Calu3 (cell line): ENCODE results near the gene HK1. TPM values are rescaled to one million over a fixed set of nuclear protein-coding genes. Genes with fewer than 3 reads are reported as not detected.
"Not testable (repeated sequence)": the region's sequence is repeated elsewhere in the genome, so short reads cannot be mapped to it uniquely, and the experiment has no call there.

Source experiments
- BruUV-seq: library from RNA; stranded (reverse); fragments of 400-500 nt; replicated peaks from 2 replicates; lab custom pipeline; 2021; lab: Mats Ljungman, UMichigan
- CTCF ChIA-PET: fragments of 300-600 bp; sonication (Branson Sonifier 250); formaldehyde crosslinking; loops from one replicate; lab custom pipeline; 2022; ENCODE audit warnings: antibody characterized with exemption; lab: Charles Lee
- DNase-seq: peaks from one replicate; pipeline ENCODE4 v3.0.0; 2022
- H3K27ac Mint-ChIP-seq: one replicate; pipeline ENCODE4 v1.8.0; 2022; ENCODE audit warnings: mixed read lengths; ENCODE audit not compliant: unreplicated experiment
- H3K27me3 Mint-ChIP-seq: one replicate; pipeline ENCODE4 v1.8.0; 2022; ENCODE audit warnings: mixed read lengths; ENCODE audit not compliant: unreplicated experiment
- H3K36me3 Mint-ChIP-seq: one replicate; pipeline ENCODE4 v1.8.0; 2022; ENCODE audit warnings: mild to moderate bottlenecking, moderate library complexity, mixed read lengths; ENCODE audit not compliant: insufficient read depth, unreplicated experiment
- H3K4me1 Mint-ChIP-seq: one replicate; pipeline ENCODE4 v1.8.0; 2022; ENCODE audit warnings: mild to moderate bottlenecking, low read depth, mixed read lengths; ENCODE audit not compliant: unreplicated experiment
- H3K4me3 Mint-ChIP-seq: one replicate; pipeline ENCODE4 v1.8.0; 2022; ENCODE audit warnings: mild to moderate bottlenecking, low read depth, moderate library complexity, mixed read lengths; ENCODE audit not compliant: unreplicated experiment
- H3K9me3 Mint-ChIP-seq: one replicate; pipeline ENCODE4 v1.8.0; 2022; ENCODE audit warnings: low read depth, mixed read lengths; ENCODE audit not compliant: unreplicated experiment
- intact Hi-C: fragments of 100-400 bp; cut with micrococcal nuclease; formaldehyde crosslinking; loops from one replicate; pipeline ENCODE4 v1.10.0; 2022; ENCODE audit not compliant: unreplicated experiment
- total RNA-seq: library from RNA; stranded (reverse); gene quantifications from 2 replicates; pipeline ENCODE4 v1.2.3, GENCODE V29; 2022
- TF ChIP-seq, protein P1 (sequence below): fragments of 200-600 bp; IDR thresholded peaks from one replicate; pipeline ENCODE4 v1.8.0; 2022; ENCODE audit warnings: antibody characterized with exemption; ENCODE audit not compliant: unreplicated experiment

Gene HK1
- total RNA-seq, 1 experiment from 2014 or later = 58.8 TPM

GRCh38 chr10:69321039-69321715 is 42.9 kb downstream of the HK1 start:
- DNase-seq = no peak
- no peak overlapping the region for H3K4me3 Mint-ChIP-seq

DNA sequence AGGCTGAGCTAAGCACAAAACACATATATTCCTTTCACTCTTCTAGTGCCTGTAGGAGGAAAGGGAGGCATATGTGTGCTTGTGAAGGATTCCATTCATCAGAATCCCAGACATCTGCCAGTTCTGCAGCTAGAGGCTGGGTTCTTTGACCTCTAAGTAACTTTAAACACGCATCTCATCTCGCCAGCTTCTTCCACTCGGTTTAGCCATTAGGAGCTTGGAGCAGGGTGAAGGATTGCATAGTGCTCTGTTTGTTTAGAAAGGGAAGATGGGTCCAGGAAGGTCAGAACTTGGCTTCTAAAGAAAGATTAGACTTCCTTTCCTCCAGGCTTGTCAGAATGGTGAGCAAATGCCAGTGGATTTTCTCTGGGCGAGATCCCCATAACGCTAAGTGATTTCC is 43.6 kb downstream of the HK1 start:
- TF ChIP-seq, protein P1, sequence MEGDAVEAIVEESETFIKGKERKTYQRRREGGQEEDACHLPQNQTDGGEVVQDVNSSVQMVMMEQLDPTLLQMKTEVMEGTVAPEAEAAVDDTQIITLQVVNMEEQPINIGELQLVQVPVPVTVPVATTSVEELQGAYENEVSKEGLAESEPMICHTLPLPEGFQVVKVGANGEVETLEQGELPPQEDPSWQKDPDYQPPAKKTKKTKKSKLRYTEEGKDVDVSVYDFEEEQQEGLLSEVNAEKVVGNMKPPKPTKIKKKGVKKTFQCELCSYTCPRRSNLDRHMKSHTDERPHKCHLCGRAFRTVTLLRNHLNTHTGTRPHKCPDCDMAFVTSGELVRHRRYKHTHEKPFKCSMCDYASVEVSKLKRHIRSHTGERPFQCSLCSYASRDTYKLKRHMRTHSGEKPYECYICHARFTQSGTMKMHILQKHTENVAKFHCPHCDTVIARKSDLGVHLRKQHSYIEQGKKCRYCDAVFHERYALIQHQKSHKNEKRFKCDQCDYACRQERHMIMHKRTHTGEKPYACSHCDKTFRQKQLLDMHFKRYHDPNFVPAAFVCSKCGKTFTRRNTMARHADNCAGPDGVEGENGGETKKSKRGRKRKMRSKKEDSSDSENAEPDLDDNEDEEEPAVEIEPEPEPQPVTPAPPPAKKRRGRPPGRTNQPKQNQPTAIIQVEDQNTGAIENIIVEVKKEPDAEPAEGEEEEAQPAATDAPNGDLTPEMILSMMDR = no peak
- CTCF ChIA-PET = interaction anchor here (0.6 kb wide), 1 partner anchor 29 kb away, joined by 4 read pairs; no protein-coding TSS in a partner anchor
- Mint-ChIP-seq H3K27me3 (no peaks in the 10 kb centered on the region), H3K9me3 (no peaks in the 10 kb centered on the region), H3K36me3 (peaks cover 44% of the 10 kb centered on the region), H3K4me3 (no peak overlapping the region), H3K4me1 (peaks cover 24% of the 10 kb centered on the region), H3K27ac (no peak overlapping the region)
- BruUV-seq = TSS peak; percentile 5
- intact Hi-C loops = no loop called here
- no peak for DNase-seq

More at GRCh38 chr10:69321039-69321715, 42.9 kb downstream of the HK1 start:
- BruUV-seq = no TSS peak
- CTCF ChIA-PET = interaction anchor here (0.6 kb wide), 3 partner anchors 23 to 1228 kb away, joined by 3 to 5 read pairs (median 4); no protein-coding TSS in a partner anchor
- intact Hi-C loops = no loop called here
- Mint-ChIP-seq H3K27ac (no peak overlapping the region), H3K27me3 (no peaks in the 10 kb centered on the region), H3K4me1 (peaks cover 25% of the 10 kb centered on the region), H3K9me3 (no peaks in the 10 kb centered on the region), H3K36me3 (peaks cover 41% of the 10 kb centered on the region)
- TF ChIP-seq, protein P1 = no peak

- H3K27ac Mint-ChIP-seq, DNase-seq, H3K27me3 Mint-ChIP-seq, intact Hi-C loops, BruUV-seq, H3K9me3 Mint-ChIP-seq, H3K4me3 Mint-ChIP-seq, CTCF ChIA-PET: not testable (repeated sequence)
- Mint-ChIP-seq H3K4me1 (peaks cover 24% of the 10 kb centered on the region), H3K36me3 (peaks cover 43% of the 10 kb centered on the region)
These were observed 44.0 kb downstream of the HK1 start for GRCh38 chr10:69322346-69322745.

- Mint-ChIP-seq H3K4me1 (peaks cover 32% of the 10 kb centered on the region), H3K27ac (no peak overlapping the region), H3K27me3 (no peaks in the 10 kb centered on the region), H3K9me3 (no peaks in the 10 kb centered on the region), H3K36me3 (peaks cover 32% of the 10 kb centered on the region), H3K4me3 (no peak overlapping the region)
- intact Hi-C loops = no loop called here
- DNase-seq = no peak
- no TSS peak for BruUV-seq
- TF ChIP-seq, protein P1 = no peak
- CTCF ChIA-PET = interaction anchor here (0.6 to 1.5 kb wide), 3 partner anchors 10 to 362 kb away, joined by 4 to 8 read pairs (median 4); no protein-coding TSS in a partner anchor
These were observed 45.3 kb downstream of the HK1 start for GRCh38 chr10:69323622-69324021.

DNA sequence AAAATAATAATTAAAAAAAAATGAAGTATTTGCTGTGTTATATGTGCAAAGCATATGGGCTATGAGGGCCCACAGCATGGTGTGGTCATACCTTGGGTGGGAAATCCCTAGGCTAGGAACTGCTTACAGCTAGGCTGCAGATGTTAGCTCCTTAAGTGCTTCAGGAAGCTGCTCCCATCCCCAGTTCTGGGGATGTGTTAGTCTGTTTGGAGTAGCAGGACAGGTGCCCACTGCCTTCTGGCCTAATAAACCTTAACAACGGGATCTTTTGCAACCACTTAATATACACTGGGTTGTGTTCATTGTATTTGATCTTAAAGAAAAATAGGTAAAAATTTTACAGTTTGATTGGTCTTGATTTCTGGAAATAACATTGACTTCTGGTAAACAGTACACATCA is 46.3 kb downstream of the HK1 start:
- TF ChIP-seq, protein P1 = no peak
- Mint-ChIP-seq H3K4me3 (no peak overlapping the region), H3K27ac (no peak overlapping the region), H3K36me3 (peaks cover 29% of the 10 kb centered on the region), H3K9me3 (no peaks in the 10 kb centered on the region), H3K27me3 (no peaks in the 10 kb centered on the region), H3K4me1 (peaks cover 41% of the 10 kb centered on the region)
- DNase-seq = no peak
- BruUV-seq = no TSS peak
- CTCF ChIA-PET = interaction anchor here (1.5 kb wide), 1 partner anchor 9 kb away, joined by 4 read pairs; no protein-coding TSS in a partner anchor
- intact Hi-C loops = no loop called here

GRCh38 chr10:69325637-69326523 is 47.6 kb downstream of the HK1 start:
- Mint-ChIP-seq H3K27ac (peak overlapping the region; percentile 74), H3K4me3 (peak overlapping the region; percentile 54), H3K36me3 (peaks cover 30% of the 10 kb centered on the region), H3K4me1 (peaks cover 45% of the 10 kb centered on the region)
- H3K9me3 Mint-ChIP-seq, H3K27me3 Mint-ChIP-seq, BruUV-seq, intact Hi-C loops: not testable (repeated sequence)
- CTCF ChIA-PET = interaction anchor here (0.9 kb wide), 1 partner anchor 11 kb away, joined by 3 read pairs; no protein-coding TSS in a partner anchor
- DNase-seq = peak; percentile 55
